DOHH2 (cell line): ENCODE results near the gene SEPTIN2.

ENCODE experiments used
- CTCF ChIP-seq: fragments of 200-600 bp; sonication (generic); IDR thresholded peaks from one replicate; pipeline ENCODE4 v1.5.1; 2014; ENCODE audit warnings: antibody characterized with exemption, mild to moderate bottlenecking, low read depth, low read length; ENCODE audit not compliant: poor library complexity, severe bottlenecking
- EZH2phosphoT487 ChIP-seq: fragments of 200-600 bp; sonication (generic); IDR thresholded peaks from 2 replicates; pipeline ENCODE4 v1.6.1; 2017; ENCODE audit warnings: borderline replicate concordance, mild to moderate bottlenecking, antibody characterized with exemption, low read length, moderate library complexity, mixed read lengths

- TF ChIP-seq CTCF, result no peak
- TF ChIP-seq EZH2phosphoT487, result no peak
These were observed 66.1 kb downstream of the SEPTIN2 start for GRCh38 chr2:241381872-241382271.
